NCI-H69 (cell line): ENCODE measurements around the gene SIN3A.
"Not testable (repeated sequence)": the region's sequence is repeated elsewhere in the genome, so short reads cannot be mapped to it uniquely, and the experiment has no call there.

ENCODE experiments used
- DNase-seq: peaks from one replicate; lab custom pipeline; 2025; lab: John Stamatoyannopoulos, UW

SIN3A gene

GRCh38 chr15:75451674-75452363 lies at the start of gene SIN3A:
Gene SIN3A (minus strand): TSS chr15:75451690. CDS start chr15:75430375, 21,315 bp downstream.
- peak; percentile 99 for DNase-seq

- DNase-seq = no peak
Measured at GRCh38 chr15:75493732-75494131, 42.2 kb upstream of the SIN3A start.

GRCh38 chr15:75483961-75484360 lies 32.5 kb upstream of the SIN3A start:
- DNase-seq = no peak

GRCh38 chr15:75483556-75483955 lies 32.1 kb upstream of the SIN3A start:
- not testable (repeated sequence) for DNase-seq

- no peak for DNase-seq
Measured at GRCh38 chr15:75483106-75483505, 31.6 kb upstream of the SIN3A start.

GRCh38 chr15:75480463-75480862 lies 29.0 kb upstream of the SIN3A start:
- not testable (repeated sequence) for DNase-seq

GRCh38 chr15:75479670-75480069 lies 28.2 kb upstream of the SIN3A start:
- no peak for DNase-seq

- not testable (repeated sequence) for DNase-seq
Measured at GRCh38 chr15:75477094-75477493, 25.6 kb upstream of the SIN3A start.

- no peak for DNase-seq
Measured at GRCh38 chr15:75468913-75469598, 17.6 kb upstream of the SIN3A start.

GRCh38 chr15:75460646-75461045 lies 9.2 kb upstream of the SIN3A start:
- DNase-seq = no peak

- DNase-seq = no peak
Measured at GRCh38 chr15:75459581-75459980, 8.1 kb upstream of the SIN3A start.

GRCh38 chr15:75456710-75457109 lies 5.2 kb upstream of the SIN3A start:
- DNase-seq = no peak

- DNase-seq = peak; percentile 57
Measured at GRCh38 chr15:75455982-75456531, 4.6 kb upstream of the SIN3A start.

GRCh38 chr15:75455424-75455981 lies 4.0 kb upstream of the SIN3A start:
- peak; percentile 74 for DNase-seq

GRCh38 chr15:75454471-75455378 lies 3.2 kb upstream of the SIN3A start:
- peak; percentile 65 for DNase-seq

GRCh38 chr15:75453703-75454470 lies 2.4 kb upstream of the SIN3A start:
- peak; percentile 99 for DNase-seq

- DNase-seq = peak; percentile 67
Measured at GRCh38 chr15:75452865-75453702, 1.6 kb upstream of the SIN3A start.

- peak; percentile 80 for DNase-seq
Measured at GRCh38 chr15:75452364-75452864, 924 bp upstream of the SIN3A start.

- DNase-seq = no peak
Measured at GRCh38 chr15:75451202-75451673, 252 bp downstream of the SIN3A start.
